Colonic mucosa (tissue), 4 donors: ENCODE data around the gene RNASE11. TPM values are rescaled to one million over a fixed set of nuclear protein-coding genes. Genes with fewer than 3 reads are reported as not detected.

Experiments used
- DNase-seq: peaks from one replicate; pipeline ENCODE4 v3.0.0-alpha.2; 2020
- H3K27ac ChIP-seq: fragments of 200-600 bp; one replicate; pipeline ENCODE4 v1.8.0; 2021
- H3K27me3 ChIP-seq: fragments of 200-600 bp; one replicate; pipeline ENCODE4 v1.8.0; 2021
- H3K36me3 ChIP-seq: fragments of 200-600 bp; one replicate; pipeline ENCODE4 v1.8.0; 2021
- H3K4me1 ChIP-seq: fragments of 200-600 bp; one replicate; pipeline ENCODE4 v1.8.0; 2021; ENCODE audit warnings: mild to moderate bottlenecking
- H3K4me3 ChIP-seq: fragments of 200-600 bp; one replicate; pipeline ENCODE4 v1.8.0; 2021
- H3K9ac ChIP-seq, 2 donors: one replicate each; pipeline ENCODE4 v1.7.0; 2013; ENCODE audit warnings: control low read depth in 2 of 2, low read depth in 2 of 2, low read length in 2 of 2
- H3K9me3 ChIP-seq: fragments of 200-600 bp; one replicate; pipeline ENCODE4 v1.8.0; 2021
- CTCF ChIP-seq: fragments of 200-600 bp; IDR thresholded peaks from one replicate; pipeline ENCODE4 v1.8.0; 2022; ENCODE audit warnings: antibody characterized with exemption, mild to moderate bottlenecking
- intact Hi-C: fragments of 100-400 bp; cut with DNase I; formaldehyde crosslinking; loops from one replicate; pipeline ENCODE4 v1.14.1; 2022
- total RNA-seq, 2 donors: library from RNA; stranded (reverse); fragmentation: NEBNext Ultra II Directional in 1 of 2; extraction: Animal tissue kit (Norgen Biotek cat#: 25700) in 1 of 2; gene quantifications; one replicate each; pipeline ENCODE4 v1.2.1, GENCODE V29; 2021
- donor health status: healthy.
- donor health status: DM: no; HTN: no; CAD: no.
- donor health status: DM: no; HTN: no; CAD: no.

Gene RNASE11
- total RNA-seq, 2 donors from 2014 or later, result not detected

- no peak for DNase-seq
- H3K4me3 ChIP-seq, result no peak overlapping the region
- intact Hi-C loops, result loop anchor here (5.0 to 10.0 kb wide), 3 partner anchors 132 to 280 kb away; partner anchors contain the start of gene TEP1
- TF ChIP-seq CTCF, result no peak
- no peaks in the 10 kb centered on the region for H3K27me3 ChIP-seq
- H3K36me3 ChIP-seq, result no peaks in the 10 kb centered on the region
- H3K9ac ChIP-seq, result no peak overlapping the region
- no peaks in the 10 kb centered on the region for H3K9me3 ChIP-seq
- no peak overlapping the region for H3K27ac ChIP-seq
- H3K4me1 ChIP-seq, result no peaks in the 10 kb centered on the region
These were observed 19.1 kb upstream of the RNASE11 start for GRCh38 chr14:20606902-20607242.

GRCh38 chr14:20606190-20606901 is 18.5 kb upstream of the RNASE11 start:
- peak; percentile 55 for DNase-seq
- Histone ChIP-seq H3K9ac (no peak overlapping the region), H3K27me3 (no peaks in the 10 kb centered on the region), H3K4me1 (no peaks in the 10 kb centered on the region), H3K9me3 (no peaks in the 10 kb centered on the region), H3K36me3 (no peaks in the 10 kb centered on the region), H3K27ac (no peak overlapping the region), H3K4me3 (no peak overlapping the region)
- TF ChIP-seq CTCF, result peak; percentile 56
- intact Hi-C loops, result loop anchor here (5.0 to 10.0 kb wide), 3 partner anchors 132 to 279 kb away; partner anchors contain the start of gene TEP1

- no peaks in the 10 kb centered on the region for H3K9me3 ChIP-seq
- no peak overlapping the region for H3K9ac ChIP-seq
- no peaks in the 10 kb centered on the region for H3K36me3 ChIP-seq
- no peaks in the 10 kb centered on the region for H3K27me3 ChIP-seq
- no peaks in the 10 kb centered on the region for H3K4me1 ChIP-seq
- TF ChIP-seq CTCF, result no peak
- H3K27ac ChIP-seq, result no peak overlapping the region
- intact Hi-C loops, result loop anchor here (10.0 kb wide), 2 partner anchors 129 to 189 kb away; partner anchors contain the start of gene TEP1
- no peak overlapping the region for H3K4me3 ChIP-seq
- DNase-seq, result no peak
These were observed 16.3 kb upstream of the RNASE11 start for GRCh38 chr14:20603813-20604690.

GRCh38 chr14:20602583-20602982 is 14.8 kb upstream of the RNASE11 start:
- H3K27ac ChIP-seq, result no peak overlapping the region
- no peaks in the 10 kb centered on the region for H3K4me1 ChIP-seq
- intact Hi-C loops, result loop anchor here (10.0 kb wide), 2 partner anchors 128 to 188 kb away; partner anchors contain the start of gene TEP1
- DNase-seq, result no peak
- H3K4me3 ChIP-seq, result no peak overlapping the region
- H3K9ac ChIP-seq, result no peak overlapping the region
- H3K36me3 ChIP-seq, result no peaks in the 10 kb centered on the region
- H3K9me3 ChIP-seq, result no peaks in the 10 kb centered on the region
- no peak for TF ChIP-seq CTCF
- H3K27me3 ChIP-seq, result no peaks in the 10 kb centered on the region

- DNase-seq, result no peak
- no peak overlapping the region for H3K4me3 ChIP-seq
- no peak for TF ChIP-seq CTCF
- no peaks in the 10 kb centered on the region for H3K27me3 ChIP-seq
- no peak overlapping the region for H3K27ac ChIP-seq
- intact Hi-C loops, result loop anchor here (10.0 kb wide), 2 partner anchors 127 to 187 kb away; partner anchors contain the start of gene TEP1
- H3K9ac ChIP-seq, result no peak overlapping the region
- no peaks in the 10 kb centered on the region for H3K36me3 ChIP-seq
- H3K9me3 ChIP-seq, result no peaks in the 10 kb centered on the region
- H3K4me1 ChIP-seq, result no peaks in the 10 kb centered on the region
These were observed 13.7 kb upstream of the RNASE11 start for GRCh38 chr14:20601522-20601921.
